HT-29 (cell line): ENCODE measurements around the gene ZFP3. TPM values are rescaled to one million over a fixed set of nuclear protein-coding genes. Genes with fewer than 3 reads are reported as not detected.
"Not testable (repeated sequence)": the region's sequence is repeated elsewhere in the genome, so short reads cannot be mapped to it uniquely, and the experiment has no call there.

Source experiments
- DNase-seq: peaks from one replicate; pipeline ENCODE4 v3.0.0-alpha.2; 2015; ENCODE audit warnings: low spot score
- total RNA-seq: library from RNA; depleted of rRNA; stranded (reverse); fragments of >200 nt; shearing (Covaris generic); gene quantifications from 2 replicates; pipeline ENCODE4 v1.2.3, GENCODE V29; 2014; rRNA removed

ZFP3 gene
- total RNA-seq = under 0.01 TPM in 1 of 2 replicates, not detected in the other

- no peak for DNase-seq
These were observed at the start of gene ZFP3 for GRCh38 chr17:5078106-5079028. ZFP3 (plus strand) TSS chr17:5078467; CDS start chr17:5091505, 13,038 bp downstream.

GRCh38 chr17:5030168-5030567 lies 48.1 kb upstream of the ZFP3 start:
- not testable (repeated sequence) for DNase-seq

- DNase-seq = peak; percentile 71
These were observed 46.7 kb upstream of the ZFP3 start for GRCh38 chr17:5031365-5032082.

GRCh38 chr17:5032865-5033264 lies 45.4 kb upstream of the ZFP3 start:
- DNase-seq = no peak

GRCh38 chr17:5033352-5034015 lies 44.8 kb upstream of the ZFP3 start:
- no peak for DNase-seq

- DNase-seq = no peak
These were observed 44.2 kb upstream of the ZFP3 start for GRCh38 chr17:5034063-5034462.

- no peak for DNase-seq
These were observed 43.6 kb upstream of the ZFP3 start for GRCh38 chr17:5034651-5035050.

GRCh38 chr17:5035315-5035714 lies 43.0 kb upstream of the ZFP3 start, which contains the start of gene SLC52A1:
SLC52A1 (minus strand) TSS chr17:5035426; CDS start chr17:5034606, 820 bp downstream.
- DNase-seq = no peak

- DNase-seq = no peak
These were observed 35.9 kb upstream of the ZFP3 start for GRCh38 chr17:5042157-5043022.

- DNase-seq = no peak
These were observed 34.7 kb upstream of the ZFP3 start for GRCh38 chr17:5043524-5043923.

- DNase-seq = no peak
These were observed 33.6 kb upstream of the ZFP3 start for GRCh38 chr17:5044630-5045029.

GRCh38 chr17:5045496-5045895 lies 32.8 kb upstream of the ZFP3 start:
- no peak for DNase-seq

GRCh38 chr17:5047446-5047845 lies 30.8 kb upstream of the ZFP3 start:
- no peak for DNase-seq

GRCh38 chr17:5049314-5049841 lies 28.9 kb upstream of the ZFP3 start:
- DNase-seq = no peak

GRCh38 chr17:5050278-5050677 lies 28.0 kb upstream of the ZFP3 start:
- no peak for DNase-seq

- peak; percentile 9 for DNase-seq
These were observed 22.7 kb upstream of the ZFP3 start for GRCh38 chr17:5055543-5055942.

- no peak for DNase-seq
These were observed 13.0 kb upstream of the ZFP3 start for GRCh38 chr17:5065227-5065744.

GRCh38 chr17:5068236-5068635 lies 10.0 kb upstream of the ZFP3 start:
- no peak for DNase-seq

GRCh38 chr17:5069724-5070123 lies 8.5 kb upstream of the ZFP3 start:
- no peak for DNase-seq

- DNase-seq = not testable (repeated sequence)
These were observed 2.8 kb upstream of the ZFP3 start for GRCh38 chr17:5075472-5075871.
